Spleen (tissue), 7 donors: ENCODE measurements around the gene RGL1.

ENCODE experiments used
- POLR2A ChIP-seq, 3 donors: fragments of 450-650 bp; IDR thresholded peaks; one replicate each; pipeline ENCODE4 v1.5.1; 2017; ENCODE audit warnings: antibody characterized with exemption in 3 of 3, mild to moderate bottlenecking in 1 of 3
- TF ChIP-seq, protein P1 (sequence below), 11 experiments: fragments of 200-600 bp in 7 of 11; fragments of 450-650 bp in 4 of 11; sonication (generic) in 4 of 11; IDR thresholded peaks in 8 of 11; conservative IDR thresholded peaks in 3 of 11; 1 replicate in 7 of 11; 2 replicates in 4 of 11; pipeline versions ENCODE4 v1.4.0 to v1.8.0; 2016 to 2021; ENCODE audit warnings: antibody characterized with exemption in 11 of 11, inconsistent platforms in 4 of 11, mild to moderate bottlenecking in 1 of 11
- donor health status: DM: no; HTN: no; CAD: no; lungs with moderate emphysema.
- donor health status: DM: no; HTN: no; CAD: no.
- donor health status: DM: no; HTN: no; CAD: no.

DNA sequence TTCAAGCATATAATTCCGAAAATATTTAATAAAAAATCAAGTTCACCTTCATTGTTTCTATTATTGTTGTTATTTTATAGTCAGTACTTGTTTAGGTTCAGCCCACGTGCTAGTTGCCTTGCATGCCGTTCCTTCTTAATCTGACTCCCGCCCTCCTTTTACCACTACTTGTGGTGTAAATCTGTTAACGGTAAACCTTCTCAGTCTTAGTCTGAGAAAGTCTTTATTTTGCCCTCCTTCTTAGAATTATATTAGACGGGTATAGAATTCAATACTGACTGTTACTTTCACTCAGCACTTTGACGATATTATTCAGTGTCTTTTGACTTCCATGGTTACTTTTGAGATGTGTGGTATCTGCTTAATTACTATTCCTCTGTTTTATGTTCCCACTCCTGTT, 104.8 kb downstream of the RGL1 start:
- TF ChIP-seq, protein P1, sequence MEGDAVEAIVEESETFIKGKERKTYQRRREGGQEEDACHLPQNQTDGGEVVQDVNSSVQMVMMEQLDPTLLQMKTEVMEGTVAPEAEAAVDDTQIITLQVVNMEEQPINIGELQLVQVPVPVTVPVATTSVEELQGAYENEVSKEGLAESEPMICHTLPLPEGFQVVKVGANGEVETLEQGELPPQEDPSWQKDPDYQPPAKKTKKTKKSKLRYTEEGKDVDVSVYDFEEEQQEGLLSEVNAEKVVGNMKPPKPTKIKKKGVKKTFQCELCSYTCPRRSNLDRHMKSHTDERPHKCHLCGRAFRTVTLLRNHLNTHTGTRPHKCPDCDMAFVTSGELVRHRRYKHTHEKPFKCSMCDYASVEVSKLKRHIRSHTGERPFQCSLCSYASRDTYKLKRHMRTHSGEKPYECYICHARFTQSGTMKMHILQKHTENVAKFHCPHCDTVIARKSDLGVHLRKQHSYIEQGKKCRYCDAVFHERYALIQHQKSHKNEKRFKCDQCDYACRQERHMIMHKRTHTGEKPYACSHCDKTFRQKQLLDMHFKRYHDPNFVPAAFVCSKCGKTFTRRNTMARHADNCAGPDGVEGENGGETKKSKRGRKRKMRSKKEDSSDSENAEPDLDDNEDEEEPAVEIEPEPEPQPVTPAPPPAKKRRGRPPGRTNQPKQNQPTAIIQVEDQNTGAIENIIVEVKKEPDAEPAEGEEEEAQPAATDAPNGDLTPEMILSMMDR (IDR thresholded peaks at IDR 0.05 in 8 of 11, conservative IDR thresholded peaks at IDR 0.05 in 3 of 11) = no peak
- no peak for TF ChIP-seq POLR2A (IDR thresholded peaks at IDR 0.05)
